NCI-H2227 (cell line): ENCODE results near the gene DNTT.

Source experiments
- DNase-seq: peaks from one replicate; lab custom pipeline; 2025; ENCODE audit not compliant: unreplicated experiment; lab: John Stamatoyannopoulos, UW

DNTT gene

GRCh38 chr10:96374985-96375830 lies 71.0 kb downstream of the DNTT start:
- DNase-seq = peak; percentile 91

- no peak for DNase-seq
Measured at GRCh38 chr10:96376483-96376882, 72.2 kb downstream of the DNTT start.

- peak; percentile 2 for DNase-seq
Measured at GRCh38 chr10:96377816-96378294, 73.6 kb downstream of the DNTT start.

DNA sequence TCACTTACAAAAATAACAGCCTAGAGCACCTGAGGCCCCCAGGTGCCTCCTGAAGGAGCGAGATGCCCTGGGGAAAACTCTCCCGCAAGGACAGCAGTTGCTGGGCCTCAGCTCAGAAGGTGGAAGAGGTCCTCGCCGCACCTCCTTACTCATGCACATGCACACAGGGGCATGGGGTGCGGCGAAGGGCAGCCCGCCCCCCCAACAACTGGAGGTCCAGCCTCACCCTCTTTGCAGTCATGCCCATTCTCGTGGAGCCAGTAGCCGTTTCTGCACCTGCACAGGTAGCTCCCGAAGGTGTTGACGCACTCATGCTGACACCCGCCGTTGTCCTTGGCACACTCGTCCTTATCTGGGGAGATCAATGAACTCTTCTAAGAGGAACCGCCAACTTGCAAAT lies 74.5 kb downstream of the DNTT start:
- DNase-seq = no peak

DNA sequence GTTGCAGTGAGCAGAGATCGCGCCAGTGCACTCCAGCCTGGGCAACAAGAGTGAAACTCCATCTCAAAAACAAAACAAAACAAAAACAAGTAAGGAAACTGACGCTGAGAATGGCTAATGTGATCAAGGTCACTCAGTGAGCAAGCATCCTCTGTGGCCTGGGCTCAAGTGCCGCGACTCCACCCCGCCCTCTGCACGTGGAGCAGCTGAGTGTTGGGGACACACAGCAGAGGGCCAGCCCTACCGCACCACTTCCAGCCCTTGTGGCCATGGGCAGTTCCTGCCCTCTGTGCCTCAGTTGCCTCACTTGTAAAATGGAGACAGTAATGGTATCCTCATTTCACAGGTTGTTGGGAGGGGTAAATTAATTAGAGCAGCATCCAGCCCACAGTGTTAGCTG lies 75.5 kb downstream of the DNTT start:
- no peak for DNase-seq

GRCh38 chr10:96380821-96381220 lies 76.6 kb downstream of the DNTT start:
- no peak for DNase-seq

DNA sequence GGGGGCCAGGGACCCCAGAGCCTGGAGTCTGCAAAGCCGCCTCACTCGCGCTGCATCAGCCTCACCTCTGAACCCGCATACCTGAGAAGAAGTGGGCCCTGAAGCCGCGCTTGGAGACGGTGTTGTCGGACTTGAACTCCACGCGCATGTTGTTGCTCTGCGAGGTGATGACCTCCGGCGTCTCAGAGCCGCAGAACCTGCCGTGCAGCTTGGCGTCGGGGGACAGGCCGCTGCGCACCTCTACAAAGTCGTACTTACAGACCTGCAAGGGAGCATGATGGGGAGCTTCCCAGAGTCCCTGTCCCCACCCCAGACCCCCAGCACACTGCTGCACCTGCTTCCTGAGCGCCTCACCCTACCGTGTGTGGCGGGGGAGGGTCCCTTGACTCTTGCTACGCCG lies 80.3 kb downstream of the DNTT start:
- DNase-seq = no peak

GRCh38 chr10:96387161-96387560 lies 82.9 kb downstream of the DNTT start:
- no peak for DNase-seq

GRCh38 chr10:96387601-96388000 lies 83.4 kb downstream of the DNTT start:
- DNase-seq = no peak
